Calu3 (cell line): Measurements from ENCODE around the gene DHX57. TPM values are rescaled to one million over a fixed set of nuclear protein-coding genes. Genes with fewer than 3 reads are reported as not detected.
"Not testable (repeated sequence)": the region's sequence is repeated elsewhere in the genome, so short reads cannot be mapped to it uniquely, and the experiment has no call there.

Source experiments
- BruUV-seq: library from RNA; stranded (reverse); fragments of 400-500 nt; replicated peaks from 2 replicates; lab custom pipeline; 2021; lab: Mats Ljungman, UMichigan
- CTCF ChIA-PET: fragments of 300-600 bp; sonication (Branson Sonifier 250); formaldehyde crosslinking; loops from one replicate; lab custom pipeline; 2022; ENCODE audit warnings: antibody characterized with exemption; lab: Charles Lee
- DNase-seq: peaks from one replicate; pipeline ENCODE4 v3.0.0; 2022
- H3K27ac Mint-ChIP-seq: one replicate; pipeline ENCODE4 v1.8.0; 2022; ENCODE audit warnings: mixed read lengths; ENCODE audit not compliant: unreplicated experiment
- H3K27me3 Mint-ChIP-seq: one replicate; pipeline ENCODE4 v1.8.0; 2022; ENCODE audit warnings: mixed read lengths; ENCODE audit not compliant: unreplicated experiment
- H3K36me3 Mint-ChIP-seq: one replicate; pipeline ENCODE4 v1.8.0; 2022; ENCODE audit warnings: mild to moderate bottlenecking, moderate library complexity, mixed read lengths; ENCODE audit not compliant: insufficient read depth, unreplicated experiment
- H3K4me1 Mint-ChIP-seq: one replicate; pipeline ENCODE4 v1.8.0; 2022; ENCODE audit warnings: mild to moderate bottlenecking, low read depth, mixed read lengths; ENCODE audit not compliant: unreplicated experiment
- H3K4me3 Mint-ChIP-seq: one replicate; pipeline ENCODE4 v1.8.0; 2022; ENCODE audit warnings: mild to moderate bottlenecking, low read depth, moderate library complexity, mixed read lengths; ENCODE audit not compliant: unreplicated experiment
- H3K9me3 Mint-ChIP-seq: one replicate; pipeline ENCODE4 v1.8.0; 2022; ENCODE audit warnings: low read depth, mixed read lengths; ENCODE audit not compliant: unreplicated experiment
- CTCF ChIP-seq: fragments of 200-600 bp; IDR thresholded peaks from one replicate; pipeline ENCODE4 v1.8.0; 2022; ENCODE audit warnings: antibody characterized with exemption; ENCODE audit not compliant: unreplicated experiment
- intact Hi-C: fragments of 100-400 bp; cut with micrococcal nuclease; formaldehyde crosslinking; loops from one replicate; pipeline ENCODE4 v1.10.0; 2022; ENCODE audit not compliant: unreplicated experiment
- total RNA-seq: library from RNA; stranded (reverse); gene quantifications from 2 replicates; pipeline ENCODE4 v1.2.3, GENCODE V29; 2022

DHX57 gene
- total RNA-seq, 1 experiment from 2014 or later: 20.3 TPM

GRCh38 chr2:38828460-38828859 is 47.3 kb downstream of the DHX57 start:
- intact Hi-C loops: no loop called here
- Mint-ChIP-seq H3K27me3 (no peaks in the 10 kb centered on the region), H3K9me3 (no peaks in the 10 kb centered on the region), H3K4me1 (peaks cover 9% of the 10 kb centered on the region), H3K36me3 (peaks cover 8% of the 10 kb centered on the region), H3K27ac (no peak overlapping the region), H3K4me3 (no peak overlapping the region)
- no TSS peak for BruUV-seq
- no peak for DNase-seq
- TF ChIP-seq CTCF: no peak
- CTCF ChIA-PET: no interaction called here

GRCh38 chr2:38827539-38828145 is 48.1 kb downstream of the DHX57 start:
- H3K4me3 Mint-ChIP-seq, H3K4me1 Mint-ChIP-seq, DNase-seq, H3K27ac Mint-ChIP-seq, H3K36me3 Mint-ChIP-seq, intact Hi-C loops, H3K27me3 Mint-ChIP-seq, BruUV-seq, CTCF ChIA-PET, H3K9me3 Mint-ChIP-seq: not testable (repeated sequence)

GRCh38 chr2:38825956-38826355 is 49.8 kb downstream of the DHX57 start:
- no peak for DNase-seq
- Mint-ChIP-seq H3K4me3 (no peak overlapping the region), H3K27ac (no peak overlapping the region), H3K36me3 (peaks cover 9% of the 10 kb centered on the region), H3K27me3 (no peaks in the 10 kb centered on the region), H3K9me3 (no peaks in the 10 kb centered on the region), H3K4me1 (peaks cover 9% of the 10 kb centered on the region)
- intact Hi-C loops: no loop called here
- TF ChIP-seq CTCF: no peak
- CTCF ChIA-PET: no interaction called here
- no TSS peak for BruUV-seq

- intact Hi-C loops: no loop called here
- TF ChIP-seq CTCF: no peak
- CTCF ChIA-PET: interaction anchor here (0.6 kb wide), 1 partner anchor 79 kb away, joined by 6 read pairs; no protein-coding TSS in a partner anchor
- no peak for DNase-seq
- H3K36me3 Mint-ChIP-seq: peaks cover 9% of the 10 kb centered on the region
- no peak overlapping the region for H3K4me3 Mint-ChIP-seq
- H3K27ac Mint-ChIP-seq: no peak overlapping the region
- no peaks in the 10 kb centered on the region for H3K9me3 Mint-ChIP-seq
- peaks cover 9% of the 10 kb centered on the region for H3K4me1 Mint-ChIP-seq
- no peaks in the 10 kb centered on the region for H3K27me3 Mint-ChIP-seq
- no TSS peak for BruUV-seq
Measured at GRCh38 chr2:38824906-38825305, 50.8 kb downstream of the DHX57 start.

GRCh38 chr2:38823386-38823785 is 52.3 kb downstream of the DHX57 start:
- peaks cover 9% of the 10 kb centered on the region for H3K4me1 Mint-ChIP-seq
- H3K9me3 Mint-ChIP-seq: no peaks in the 10 kb centered on the region
- H3K4me3 Mint-ChIP-seq: no peak overlapping the region
- CTCF ChIA-PET: no interaction called here
- H3K36me3 Mint-ChIP-seq: peaks cover 9% of the 10 kb centered on the region
- H3K27me3 Mint-ChIP-seq: no peaks in the 10 kb centered on the region
- TF ChIP-seq CTCF: no peak
- intact Hi-C loops: no loop called here
- no peak for DNase-seq
- no TSS peak for BruUV-seq
- H3K27ac Mint-ChIP-seq: no peak overlapping the region
